ENCODE data around the gene PRTN3.

GRCh38 chr19:791567-792305, 49.1 kb upstream of the PRTN3 start:
- TF ChIP-seq CTCF (IDR thresholded peaks at IDR 0.05) (no peak), EZH2phosphoT487 (IDR thresholded peaks at IDR 0.05) (no peak)

Measured in neural progenitor cell (in vitro differentiated cells).